ENCODE measurements around the gene PTBP3. TPM values are rescaled to one million over a fixed set of nuclear protein-coding genes. Genes with fewer than 3 reads are reported as not detected.
A peak's percentile ranks its signal among the peaks of the same experiment; 100 is the strongest.
"Not testable (repeated sequence)": the region's sequence is repeated elsewhere in the genome, so short reads cannot be mapped to it uniquely, and the experiment has no call there.

Gene PTBP3
- total RNA-seq, 1 experiment from 2014 or later, result 30.6 TPM

DNA sequence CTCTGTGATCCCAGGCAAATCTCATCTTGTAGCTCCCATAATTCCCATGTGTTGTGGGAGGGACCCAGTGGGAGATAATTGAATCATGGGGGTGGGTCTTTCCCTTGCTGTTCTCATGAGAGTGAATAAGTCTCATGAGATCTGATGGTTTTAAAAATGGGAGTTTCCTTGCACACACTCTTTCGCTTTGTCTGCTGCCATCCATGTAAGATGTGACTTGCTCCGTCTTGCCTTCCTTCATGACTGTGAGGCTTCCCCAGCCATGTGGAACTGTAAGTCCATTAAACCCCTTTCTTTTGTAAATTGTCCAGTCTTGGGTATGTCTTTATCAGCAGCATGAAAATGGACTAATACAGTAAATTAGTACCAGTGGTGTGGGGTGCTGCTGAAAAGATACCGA is 31.8 kb upstream of the PTBP3 start:
- DNase-seq (ENCODE audit: low read depth); in situ Hi-C loops (cut with HindIII; ENCODE audit: low pct_unique_long_range_greater_than_20kb, low sequenced_read_pairs): not testable (repeated sequence)

DNA sequence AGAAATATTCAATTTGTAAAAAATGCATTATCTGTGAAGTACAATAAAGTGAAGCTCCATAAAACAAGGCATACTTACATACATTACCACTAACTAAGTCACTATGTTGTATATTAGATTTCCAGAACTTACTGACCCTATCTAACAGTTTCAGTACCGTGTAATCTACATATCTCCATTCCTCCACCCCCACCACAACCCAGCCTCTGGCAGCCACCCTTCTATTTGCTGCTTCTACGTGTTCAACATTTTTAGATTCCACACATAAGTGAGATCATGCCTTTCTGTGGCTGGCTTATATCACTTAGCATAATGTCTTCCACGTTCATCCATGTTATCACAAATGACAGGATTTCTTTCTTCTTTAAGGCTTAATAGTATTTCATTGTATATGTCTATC is 31.3 kb upstream of the PTBP3 start:
- in situ Hi-C loops (cut with HindIII; ENCODE audit: low pct_unique_long_range_greater_than_20kb, low sequenced_read_pairs), result no loop called here
- DNase-seq (ENCODE audit: low read depth), result no peak

DNA sequence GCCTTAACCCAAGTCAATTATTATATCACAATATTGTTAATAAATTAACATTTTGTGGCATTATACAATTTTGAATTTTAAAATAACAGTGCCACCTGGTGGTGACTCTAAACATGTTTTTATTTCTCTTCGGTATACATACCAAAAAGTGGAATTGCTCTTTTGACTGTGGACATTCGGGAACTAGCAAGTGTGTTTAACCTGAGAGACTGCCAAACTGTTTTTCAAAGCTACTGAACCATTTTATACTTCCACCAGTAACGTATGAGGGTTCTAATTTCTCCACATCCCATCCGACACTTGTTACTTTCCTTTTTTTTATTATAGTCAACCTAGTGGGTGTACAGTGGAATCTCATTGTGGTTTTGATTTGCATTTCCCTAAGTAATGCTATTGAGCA is 28.2 kb upstream of the PTBP3 start:
- DNase-seq (ENCODE audit: low read depth), result peak; percentile 58
- in situ Hi-C loops (cut with HindIII; ENCODE audit: low pct_unique_long_range_greater_than_20kb, low sequenced_read_pairs), result no loop called here

DNA sequence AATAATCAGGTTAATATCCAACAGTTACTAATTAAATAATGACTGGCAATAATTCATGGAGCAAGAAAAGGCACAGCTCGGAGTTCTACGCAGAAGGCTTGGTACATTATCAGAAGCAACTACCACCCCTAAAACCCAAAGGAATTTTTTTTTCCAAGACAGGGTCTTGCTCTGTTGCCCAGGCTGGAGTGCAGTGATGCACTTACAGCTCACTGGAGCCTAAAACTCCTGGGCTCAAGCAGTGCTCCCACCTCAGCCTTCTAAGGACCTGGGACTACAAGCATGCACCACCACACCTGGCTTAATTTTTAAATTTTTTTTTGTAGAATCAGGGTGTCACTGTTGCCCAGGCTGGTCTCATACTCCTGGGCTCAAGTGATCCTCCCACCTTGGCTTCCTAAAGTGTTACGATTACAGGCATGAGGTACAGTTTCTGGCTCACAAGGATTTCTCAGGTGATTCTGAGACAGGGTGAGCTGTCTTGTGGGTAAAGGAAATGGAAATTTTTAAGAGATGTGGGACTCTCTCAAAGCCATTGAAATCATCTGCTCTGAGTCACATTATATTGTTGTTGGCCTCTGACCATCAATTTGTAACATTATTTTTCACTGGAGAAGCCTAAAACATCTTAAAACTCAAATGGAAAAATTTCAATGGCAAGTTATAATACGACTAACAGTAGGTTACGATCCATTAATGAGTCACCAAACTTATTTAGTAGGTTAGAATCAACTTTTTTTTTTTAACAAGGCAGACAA is 26.8 kb upstream of the PTBP3 start:
- peak; percentile 91 for DNase-seq (ENCODE audit: low read depth)
- in situ Hi-C loops (cut with HindIII; ENCODE audit: low pct_unique_long_range_greater_than_20kb, low sequenced_read_pairs), result no loop called here

DNA sequence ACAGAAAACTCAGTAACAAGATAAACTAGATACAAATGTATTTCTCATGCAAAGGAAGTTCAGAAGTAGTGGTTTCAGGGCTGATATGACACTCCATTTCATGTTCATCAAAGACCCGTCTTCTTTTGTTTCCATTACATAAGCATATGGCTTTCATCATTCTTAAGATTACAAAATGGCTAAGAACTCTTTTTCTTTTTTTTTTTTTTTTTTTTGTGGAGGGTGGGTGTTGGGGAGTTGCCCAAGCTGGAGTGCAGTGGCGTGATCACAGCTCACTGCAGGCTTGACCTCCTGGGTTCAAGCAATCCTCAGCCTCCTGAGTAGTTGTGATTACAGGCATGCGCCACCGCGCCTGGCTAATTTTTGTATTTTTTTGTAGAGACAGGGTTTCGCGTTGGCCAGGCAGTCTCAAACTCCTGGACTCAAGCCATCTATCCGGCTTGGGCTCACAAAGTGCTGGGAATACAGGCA is 22.0 kb upstream of the PTBP3 start:
- in situ Hi-C loops (cut with HindIII; ENCODE audit: low pct_unique_long_range_greater_than_20kb, low sequenced_read_pairs), result no loop called here
- peak; percentile 35 for DNase-seq (ENCODE audit: low read depth)

DNA sequence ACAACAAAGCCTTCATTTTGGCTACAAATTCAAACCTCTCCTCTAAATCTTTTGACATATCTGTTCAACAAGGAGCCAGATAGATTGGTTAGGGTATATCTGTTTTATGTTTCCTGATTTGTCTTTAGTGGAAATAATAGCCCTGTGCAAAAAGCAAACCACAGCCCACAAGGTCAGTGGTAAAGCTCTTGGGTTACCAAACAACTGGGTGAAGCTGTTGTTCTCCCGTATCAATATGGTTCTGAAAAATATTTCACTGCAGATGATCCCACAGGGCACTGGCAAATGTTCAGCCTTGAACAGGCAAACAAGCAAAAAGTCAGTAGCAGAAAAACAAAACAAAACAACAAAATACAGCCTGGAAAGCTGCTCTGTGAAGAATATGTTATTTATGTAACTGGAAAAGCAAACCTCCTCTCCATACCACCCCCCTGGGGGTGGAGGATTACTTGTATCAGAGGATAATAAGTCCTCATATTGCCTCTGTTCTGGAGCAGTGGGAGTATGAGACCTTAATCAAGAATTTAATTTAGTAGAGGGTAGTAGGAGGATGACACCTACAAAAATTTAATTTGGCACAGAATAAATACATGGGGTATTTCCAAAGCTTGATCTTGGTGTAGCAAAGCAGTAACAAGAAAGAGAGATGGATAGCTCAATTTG is 20.8 kb upstream of the PTBP3 start:
- no peak for DNase-seq (ENCODE audit: low read depth)
- in situ Hi-C loops (cut with HindIII; ENCODE audit: low pct_unique_long_range_greater_than_20kb, low sequenced_read_pairs), result no loop called here

DNA sequence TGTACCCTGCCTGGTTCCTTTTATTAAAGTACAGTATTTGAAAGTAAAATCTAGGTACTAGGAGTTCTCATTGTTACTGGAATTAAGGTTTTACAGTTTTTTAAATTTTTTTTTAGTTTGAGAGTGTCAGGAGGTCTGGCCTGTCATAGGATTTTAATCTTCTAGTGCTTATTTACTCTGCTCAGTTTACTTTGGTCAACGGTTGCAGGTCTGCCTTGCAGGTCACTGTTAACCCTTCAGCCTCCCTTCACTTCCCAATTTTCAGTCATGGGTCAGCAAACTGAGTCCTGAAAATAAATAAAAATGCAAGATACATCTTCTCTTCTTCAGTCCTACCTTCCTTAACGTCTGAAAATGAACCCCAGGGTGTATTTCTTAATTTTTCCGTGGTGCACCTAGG is 18.8 kb upstream of the PTBP3 start:
- no peak for DNase-seq (ENCODE audit: low read depth)
- in situ Hi-C loops (cut with HindIII; ENCODE audit: low pct_unique_long_range_greater_than_20kb, low sequenced_read_pairs), result no loop called here

DNA sequence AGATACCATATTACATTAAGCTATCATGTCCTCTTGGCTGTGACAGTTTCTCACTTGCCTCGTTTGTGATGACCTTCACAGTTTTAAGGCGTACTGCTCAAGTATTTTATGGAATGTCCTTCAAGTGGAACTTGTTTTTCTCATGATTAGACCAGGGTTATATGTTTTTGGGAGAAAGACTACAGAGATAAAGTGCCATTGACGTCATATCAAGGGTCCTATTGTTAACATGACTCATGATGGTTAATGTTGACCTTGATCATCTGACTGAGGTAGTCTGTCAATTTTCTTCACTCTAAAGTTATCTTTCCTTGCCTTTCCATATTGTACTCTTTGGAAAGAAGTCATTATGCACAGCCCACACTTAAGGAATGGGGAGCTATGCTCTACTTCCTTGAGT is 17.8 kb upstream of the PTBP3 start:
- no peak for DNase-seq (ENCODE audit: low read depth)
- in situ Hi-C loops (cut with HindIII; ENCODE audit: low pct_unique_long_range_greater_than_20kb, low sequenced_read_pairs), result no loop called here

DNA sequence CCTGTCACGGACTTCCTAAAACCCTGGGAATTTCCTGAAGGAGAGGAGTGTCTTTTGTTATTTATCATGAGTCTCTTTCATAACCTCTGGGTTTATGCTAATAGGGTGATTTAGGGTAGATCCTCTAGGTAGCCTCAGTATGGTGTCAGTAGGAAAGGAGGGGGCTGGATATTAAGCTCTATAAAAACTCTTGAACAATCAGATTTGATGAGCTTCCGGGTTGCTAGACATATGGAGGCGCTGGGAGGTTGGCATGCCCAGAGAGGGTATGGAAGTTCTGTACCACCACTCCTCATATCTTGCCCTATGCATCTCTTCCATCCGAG is 15.6 kb upstream of the PTBP3 start:
- in situ Hi-C loops (cut with HindIII; ENCODE audit: low pct_unique_long_range_greater_than_20kb, low sequenced_read_pairs), result no loop called here
- no peak for DNase-seq (ENCODE audit: low read depth)

DNA sequence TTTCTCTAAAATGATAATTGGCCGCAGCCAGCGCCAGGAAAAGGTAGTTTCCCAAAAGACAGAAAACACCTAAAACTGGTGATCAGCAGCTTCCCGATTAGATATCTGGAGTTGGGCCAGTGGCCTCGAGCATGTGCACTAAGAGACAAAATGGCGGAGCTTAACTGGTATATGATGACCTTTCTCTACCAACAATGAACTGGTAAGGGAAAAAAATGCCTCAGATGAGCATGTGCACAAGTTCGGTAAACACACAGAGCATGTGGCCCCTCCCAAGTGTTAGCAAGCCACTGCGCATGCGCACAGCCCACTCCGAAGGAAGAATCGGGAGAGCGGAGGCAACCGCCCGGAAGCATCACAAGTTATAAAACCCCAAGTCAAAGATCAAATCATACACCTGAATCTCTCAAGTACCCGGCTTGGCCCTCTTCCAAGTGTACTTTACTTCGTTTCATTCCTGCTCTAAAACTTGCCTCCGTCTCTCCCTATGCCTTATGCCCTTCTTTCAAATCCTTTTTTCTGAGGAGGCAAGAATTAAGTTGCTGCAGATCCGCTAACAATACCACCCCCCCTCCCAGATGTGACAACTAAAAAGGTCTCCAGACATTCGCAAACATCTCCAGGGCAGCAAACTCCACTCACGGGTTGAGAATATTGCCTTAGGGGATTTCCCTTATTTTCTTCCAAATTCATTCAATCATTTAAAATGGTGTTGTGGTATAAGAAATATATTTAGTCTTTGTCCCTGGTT is 15.0 kb upstream of the PTBP3 start:
- in situ Hi-C loops (cut with HindIII; ENCODE audit: low pct_unique_long_range_greater_than_20kb, low sequenced_read_pairs), result no loop called here
- peak; percentile 59 for DNase-seq (ENCODE audit: low read depth)

DNA sequence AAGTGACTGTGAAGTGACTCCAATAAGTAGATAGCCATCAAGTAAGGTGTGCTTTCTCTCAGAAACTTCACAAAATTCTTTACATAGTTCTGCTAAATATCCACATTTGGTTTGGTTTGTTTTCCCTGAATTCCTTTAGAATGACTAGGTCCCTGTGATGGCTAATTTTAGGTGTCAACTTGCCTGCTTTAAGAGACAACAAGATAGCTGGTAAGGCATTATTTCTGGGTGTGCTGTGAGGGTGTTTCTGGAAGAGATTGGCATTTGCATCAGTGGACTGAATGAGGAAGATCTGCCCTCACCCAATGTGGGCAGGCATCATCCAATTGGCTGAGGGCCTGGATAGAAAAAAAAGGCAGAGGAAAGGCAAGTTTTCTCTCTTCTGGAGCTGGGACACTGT is 8.3 kb upstream of the PTBP3 start:
- DNase-seq (ENCODE audit: low read depth), result peak; percentile 89
- in situ Hi-C loops (cut with HindIII; ENCODE audit: low pct_unique_long_range_greater_than_20kb, low sequenced_read_pairs), result no loop called here

DNA sequence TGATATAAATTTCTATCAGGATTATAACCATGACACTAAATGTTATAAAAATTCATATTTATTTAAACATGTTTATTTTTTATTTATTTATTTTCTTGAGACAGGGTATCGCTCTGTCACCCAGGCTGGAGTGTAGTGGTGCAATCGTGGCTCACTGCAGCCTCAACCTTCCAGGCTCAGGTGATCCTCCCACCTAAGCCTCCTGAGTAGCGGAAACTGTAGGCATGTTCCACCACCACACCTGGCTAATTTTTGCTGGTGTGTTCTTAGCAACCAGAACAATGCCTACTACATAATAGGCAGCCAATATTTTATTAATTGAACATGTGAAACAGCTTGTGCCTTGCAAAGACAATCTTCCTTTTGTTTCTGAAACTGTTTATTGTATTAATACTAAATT is 6.5 kb upstream of the PTBP3 start:
- in situ Hi-C loops (cut with HindIII; ENCODE audit: low pct_unique_long_range_greater_than_20kb, low sequenced_read_pairs), result no loop called here
- no peak for DNase-seq (ENCODE audit: low read depth)

DNA sequence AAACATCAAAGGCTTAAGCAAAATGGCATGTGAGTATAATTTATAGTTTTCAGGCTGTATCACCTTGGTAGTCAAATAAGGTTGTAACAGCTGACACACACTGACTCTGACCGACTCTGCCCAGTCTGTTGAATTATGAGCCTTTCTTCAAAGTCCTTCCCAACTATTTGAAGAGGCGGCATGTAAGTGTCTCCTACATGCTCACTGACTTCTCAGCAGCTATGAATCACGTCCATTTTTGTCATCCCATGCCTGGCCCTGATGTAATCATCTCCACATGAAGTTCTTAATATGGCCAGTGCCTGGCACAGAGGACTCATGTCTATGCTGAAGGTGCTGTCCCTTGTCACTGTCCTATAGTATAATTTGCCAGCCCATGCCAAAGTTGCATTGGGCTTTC is 5.1 kb upstream of the PTBP3 start:
- DNase-seq (ENCODE audit: low read depth), result peak; percentile 68
- in situ Hi-C loops (cut with HindIII; ENCODE audit: low pct_unique_long_range_greater_than_20kb, low sequenced_read_pairs), result no loop called here

DNA sequence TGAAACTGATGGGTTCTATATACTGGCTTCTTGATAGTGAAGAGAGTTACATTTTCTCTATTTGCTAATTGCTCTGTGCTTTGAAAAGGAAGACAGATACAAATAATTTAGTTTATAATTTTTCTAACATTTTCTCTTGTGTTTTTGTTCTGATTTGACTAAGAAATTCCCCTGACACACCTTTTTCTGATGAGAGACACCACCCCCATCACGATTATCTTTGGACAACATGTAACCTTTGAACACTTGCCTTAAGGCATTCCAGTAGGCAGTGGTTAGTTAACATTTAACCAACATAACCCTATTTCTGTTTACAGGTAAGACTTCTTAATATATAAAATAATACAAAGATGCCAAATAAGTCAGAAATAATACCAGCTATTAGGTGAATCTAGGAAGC is 4.1 kb upstream of the PTBP3 start:
- in situ Hi-C loops (cut with HindIII; ENCODE audit: low pct_unique_long_range_greater_than_20kb, low sequenced_read_pairs), result no loop called here
- no peak for DNase-seq (ENCODE audit: low read depth)

DNA sequence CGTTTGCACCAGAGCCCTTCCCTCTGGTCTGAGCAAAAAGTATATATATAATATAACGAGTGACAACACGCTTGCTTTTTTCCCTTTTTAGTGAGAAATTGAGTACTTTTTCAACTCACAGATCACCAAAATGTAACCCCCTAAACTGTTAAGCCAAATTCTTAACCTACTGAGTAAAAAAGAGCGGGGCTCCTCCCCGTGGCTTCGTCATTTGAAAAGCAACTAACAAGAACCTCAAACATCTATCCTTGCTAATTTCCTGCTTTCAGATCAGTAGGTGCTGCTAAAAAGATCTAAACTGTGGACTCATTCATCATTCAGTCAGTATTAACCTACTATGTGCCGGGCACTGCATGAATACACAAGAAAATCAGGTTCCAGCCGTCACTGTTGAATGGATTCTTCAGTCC is 1.0 kb upstream of the PTBP3 start:
- peak; percentile 62 for DNase-seq (ENCODE audit: low read depth)
- in situ Hi-C loops (cut with HindIII; ENCODE audit: low pct_unique_long_range_greater_than_20kb, low sequenced_read_pairs), result no loop called here

DNA sequence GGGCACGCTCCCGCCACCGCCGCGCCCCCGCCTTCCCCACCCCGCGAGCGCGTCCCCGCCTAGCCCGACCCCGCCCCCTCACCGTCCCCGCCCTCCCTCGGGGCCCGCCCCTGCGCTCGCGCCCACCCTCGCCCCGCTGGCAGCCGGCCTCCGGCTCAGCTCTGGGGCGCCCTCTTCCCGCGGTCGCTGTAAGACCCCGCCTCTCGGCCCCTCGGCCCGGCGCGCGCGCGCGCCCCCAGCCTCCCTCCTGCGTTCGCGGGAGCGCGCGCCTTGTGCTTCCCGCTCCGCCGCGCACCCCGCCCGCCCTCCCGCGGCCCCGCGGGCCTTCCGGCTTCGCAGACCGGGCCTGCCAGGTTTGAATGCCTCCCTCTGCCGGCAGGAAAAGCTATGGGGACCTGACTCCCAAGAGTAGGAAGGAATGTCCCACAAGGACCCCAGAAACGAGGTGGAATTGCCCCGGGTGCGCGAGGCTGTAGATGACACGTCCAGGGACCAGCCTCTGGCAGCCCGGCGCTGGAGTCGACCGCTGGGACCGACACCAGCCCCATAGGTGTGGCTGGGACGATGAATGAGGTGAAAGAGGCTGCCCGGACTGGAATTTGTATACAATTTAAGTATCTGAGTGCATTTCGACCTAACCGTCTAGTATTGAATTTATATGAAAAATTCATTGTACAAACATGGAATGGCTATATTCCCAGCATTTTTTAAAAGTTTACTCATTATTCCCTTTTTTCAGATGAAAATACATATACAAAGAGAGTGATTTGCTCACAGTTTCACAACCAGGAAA is 416 bp upstream of the PTBP3 start:
- in situ Hi-C loops (cut with HindIII; ENCODE audit: low pct_unique_long_range_greater_than_20kb, low sequenced_read_pairs), result no loop called here
- peak; percentile 90 for DNase-seq (ENCODE audit: low read depth)

DNA sequence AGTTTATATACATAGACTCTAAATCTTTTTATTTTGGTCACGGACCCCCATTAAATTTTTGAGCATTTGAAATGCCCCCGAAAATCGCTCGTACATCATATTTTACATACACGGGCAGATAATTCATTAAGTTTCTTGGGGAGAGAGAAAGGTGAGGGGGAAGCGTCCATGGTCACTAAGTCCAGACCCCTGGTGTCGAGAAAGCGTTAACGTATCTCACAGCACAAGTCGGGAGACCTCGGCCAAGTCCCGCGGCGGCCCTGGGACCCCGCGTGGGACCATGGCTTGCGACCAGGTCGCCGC is 794 bp downstream of the PTBP3 start:
- in situ Hi-C loops (cut with HindIII; ENCODE audit: low pct_unique_long_range_greater_than_20kb, low sequenced_read_pairs), result no loop called here
- no peak for DNase-seq (ENCODE audit: low read depth)

DNA sequence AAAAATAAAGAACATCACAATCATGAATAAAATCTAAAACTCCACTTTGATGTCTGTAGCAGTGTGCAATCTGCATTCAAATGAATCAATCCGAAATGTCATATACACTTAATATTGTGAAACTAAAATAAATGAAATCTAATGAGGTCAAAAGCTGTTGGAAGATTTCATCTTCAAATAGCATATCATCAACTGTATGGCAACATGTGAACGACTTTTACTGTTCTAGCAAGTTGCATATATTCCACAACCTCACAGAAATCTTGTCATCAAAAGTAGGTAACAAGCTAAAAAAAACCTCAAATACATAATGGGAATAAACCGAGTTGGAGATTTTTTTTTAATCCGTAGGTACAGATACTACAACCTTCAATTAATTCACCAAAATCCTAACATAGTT is 1.2 kb downstream of the PTBP3 start:
- in situ Hi-C loops (cut with HindIII; ENCODE audit: low pct_unique_long_range_greater_than_20kb, low sequenced_read_pairs), result no loop called here
- no peak for DNase-seq (ENCODE audit: low read depth)

DNA sequence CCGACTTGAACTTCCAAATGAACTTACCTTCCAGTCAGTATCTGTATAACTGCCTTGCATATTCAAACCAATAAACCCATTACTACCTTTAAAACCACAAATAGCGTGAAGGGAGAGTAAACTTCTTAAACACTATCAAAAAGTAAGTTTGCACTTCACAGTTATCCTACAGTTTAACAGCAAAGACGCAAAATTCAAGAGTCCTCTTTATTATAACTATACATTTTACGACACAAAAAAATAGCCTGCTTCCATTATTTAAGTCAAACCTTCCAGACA is 1.8 kb downstream of the PTBP3 start:
- in situ Hi-C loops (cut with HindIII; ENCODE audit: low pct_unique_long_range_greater_than_20kb, low sequenced_read_pairs), result no loop called here
- DNase-seq (ENCODE audit: low read depth), result peak; percentile 42
